Measurements from ENCODE around the gene EPN1.

DNA sequence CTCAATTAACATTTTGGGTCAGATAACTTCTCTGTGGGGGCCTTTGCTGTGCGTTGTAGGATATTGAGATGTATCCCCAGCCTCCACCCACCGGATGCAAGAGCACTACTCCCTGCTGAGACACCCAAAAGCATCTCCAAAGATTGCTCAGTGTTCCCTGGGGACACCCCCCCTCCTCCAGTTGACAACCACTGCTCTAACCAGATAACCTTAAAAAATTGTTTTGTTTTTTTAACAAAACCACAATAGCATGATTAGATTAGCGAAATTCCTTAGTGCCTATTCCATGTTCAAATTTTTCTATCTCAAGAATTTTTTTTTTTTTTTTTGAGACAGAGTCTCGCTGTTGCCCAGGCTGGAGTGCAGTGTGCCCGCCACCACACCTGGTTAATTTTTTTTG lies 2.6 kb upstream of the EPN1 start:
- TF ChIP-seq, protein P1, sequence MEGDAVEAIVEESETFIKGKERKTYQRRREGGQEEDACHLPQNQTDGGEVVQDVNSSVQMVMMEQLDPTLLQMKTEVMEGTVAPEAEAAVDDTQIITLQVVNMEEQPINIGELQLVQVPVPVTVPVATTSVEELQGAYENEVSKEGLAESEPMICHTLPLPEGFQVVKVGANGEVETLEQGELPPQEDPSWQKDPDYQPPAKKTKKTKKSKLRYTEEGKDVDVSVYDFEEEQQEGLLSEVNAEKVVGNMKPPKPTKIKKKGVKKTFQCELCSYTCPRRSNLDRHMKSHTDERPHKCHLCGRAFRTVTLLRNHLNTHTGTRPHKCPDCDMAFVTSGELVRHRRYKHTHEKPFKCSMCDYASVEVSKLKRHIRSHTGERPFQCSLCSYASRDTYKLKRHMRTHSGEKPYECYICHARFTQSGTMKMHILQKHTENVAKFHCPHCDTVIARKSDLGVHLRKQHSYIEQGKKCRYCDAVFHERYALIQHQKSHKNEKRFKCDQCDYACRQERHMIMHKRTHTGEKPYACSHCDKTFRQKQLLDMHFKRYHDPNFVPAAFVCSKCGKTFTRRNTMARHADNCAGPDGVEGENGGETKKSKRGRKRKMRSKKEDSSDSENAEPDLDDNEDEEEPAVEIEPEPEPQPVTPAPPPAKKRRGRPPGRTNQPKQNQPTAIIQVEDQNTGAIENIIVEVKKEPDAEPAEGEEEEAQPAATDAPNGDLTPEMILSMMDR (IDR thresholded peaks at IDR 0.05; ENCODE audit: low read length), result no peak
- TF ChIP-seq EZH2 (IDR thresholded peaks at IDR 0.05; ENCODE audit: borderline replicate concordance, low read length), result no peak

Measured in OCI-LY1 (cell line).